GM19455 (cell line): ENCODE results near the gene SATB1.

ENCODE experiments used
- ATAC-seq: cut with Tn5 transposase; IDR thresholded peaks from one replicate; pipeline ENCODE4 v1.9.1; 2021; ENCODE audit not compliant: unreplicated experiment

SATB1 gene

GRCh38 chr3:18402239-18402799 lies 22.8 kb downstream of the SATB1 start:
- ATAC-seq, result no peak

DNA sequence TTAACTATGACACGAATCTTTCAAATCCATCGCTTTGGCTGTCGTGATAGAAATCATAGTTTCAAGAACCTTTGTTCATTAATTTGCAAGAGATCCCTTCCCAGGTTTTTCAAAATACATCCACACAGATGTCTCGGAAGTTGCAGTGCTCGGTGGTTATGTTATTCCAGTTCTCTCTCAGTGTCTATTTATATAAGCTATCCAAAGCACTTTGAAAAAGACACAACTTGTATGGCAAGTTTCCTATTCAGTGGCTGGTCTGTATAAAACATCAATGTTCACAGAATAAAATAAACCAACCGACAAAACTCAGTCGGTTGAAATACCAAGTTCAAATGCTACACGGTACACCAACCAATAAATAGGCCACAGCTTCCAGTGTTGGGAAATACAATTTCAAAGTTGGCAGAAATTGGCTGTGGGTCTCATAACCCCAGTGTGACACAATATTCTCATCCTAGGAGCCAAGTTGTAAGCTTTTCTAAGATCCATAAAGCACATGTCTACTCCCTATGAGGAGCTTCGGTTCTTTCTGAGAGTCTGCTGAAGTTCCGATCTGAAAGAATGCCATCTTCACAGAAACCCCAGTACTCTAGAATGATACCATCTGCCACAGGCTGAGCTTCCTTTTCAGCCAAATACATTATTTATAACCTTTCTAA lies 23.7 kb downstream of the SATB1 start:
- no peak for ATAC-seq

DNA sequence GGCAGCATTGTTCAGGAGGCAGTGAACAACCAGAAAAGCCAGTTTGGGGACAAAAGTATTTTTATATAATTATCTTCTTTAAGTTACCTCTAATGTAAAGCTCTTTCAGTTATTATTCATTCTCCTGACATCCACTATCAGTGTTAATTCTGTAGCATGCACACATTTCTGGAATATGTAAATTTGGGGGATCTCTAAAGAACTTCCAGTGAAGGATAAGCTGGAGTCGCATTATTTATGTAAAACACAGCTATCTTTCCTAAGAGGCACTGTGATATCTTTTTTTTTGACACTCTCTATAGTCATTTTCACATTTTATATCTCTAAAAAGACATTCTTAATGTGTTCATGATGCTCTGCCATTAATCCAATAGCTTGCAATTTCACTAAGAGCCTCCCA lies 26.7 kb downstream of the SATB1 start:
- ATAC-seq, result no peak

- ATAC-seq, result no peak
These were observed 28.7 kb downstream of the SATB1 start for GRCh38 chr3:18396428-18396827.

DNA sequence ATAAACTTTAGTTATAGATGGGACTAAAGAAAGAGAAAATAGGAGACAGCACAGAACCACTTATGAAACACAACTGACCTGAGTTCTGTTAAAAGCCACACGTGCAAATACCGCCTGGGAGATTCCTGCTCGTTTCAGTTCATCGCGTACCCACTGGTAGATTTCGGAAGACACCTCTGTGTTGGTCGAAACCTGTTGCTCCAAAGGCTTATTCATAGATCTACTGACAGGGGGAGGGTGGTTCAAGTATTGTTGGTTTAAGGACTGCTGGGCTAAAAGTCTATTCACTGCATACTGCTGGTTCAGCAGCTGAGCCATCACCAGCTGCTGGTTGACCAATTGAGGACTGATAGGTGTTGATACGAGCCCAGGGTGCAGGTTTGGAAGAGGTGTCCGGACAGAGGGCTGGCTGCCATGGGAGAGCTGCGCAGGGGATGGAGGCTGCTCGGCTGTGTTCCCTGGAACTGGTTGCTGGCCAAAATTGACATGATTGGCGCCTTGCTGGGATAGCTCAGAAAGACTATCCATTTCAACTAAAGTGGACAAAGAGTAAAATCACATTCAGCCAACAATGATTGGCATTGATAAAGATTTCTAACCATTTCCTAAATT lies 30.6 kb downstream of the SATB1 start:
- ATAC-seq, result no peak

GRCh38 chr3:18393906-18394305 lies 31.2 kb downstream of the SATB1 start:
- no peak for ATAC-seq

- no peak for ATAC-seq
These were observed 35.0 kb downstream of the SATB1 start for GRCh38 chr3:18390024-18390660.

- no peak for ATAC-seq
These were observed 35.9 kb downstream of the SATB1 start for GRCh38 chr3:18389108-18389733.

- no peak for ATAC-seq
These were observed 38.8 kb downstream of the SATB1 start for GRCh38 chr3:18386274-18386890.

DNA sequence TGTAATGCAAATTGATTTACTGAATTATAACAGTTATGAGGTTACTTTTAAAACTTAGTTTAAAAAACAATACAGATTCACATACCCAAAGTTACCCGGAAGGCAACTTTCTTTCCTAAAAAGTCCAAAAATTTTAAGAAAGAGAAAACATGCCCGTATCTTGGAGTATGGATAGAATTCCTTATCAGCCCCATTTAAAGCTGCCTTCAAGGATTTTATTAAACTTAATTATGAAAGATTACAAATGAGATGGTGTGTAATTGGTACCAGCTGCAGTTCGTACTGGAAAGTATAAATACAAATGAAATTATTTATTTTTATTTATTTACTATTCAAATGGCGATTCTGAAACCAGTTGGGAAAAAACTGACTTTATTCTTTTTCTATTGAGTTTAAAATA lies 39.4 kb downstream of the SATB1 start:
- no peak for ATAC-seq

GRCh38 chr3:18382760-18383369 lies 42.3 kb downstream of the SATB1 start:
- no peak for ATAC-seq

DNA sequence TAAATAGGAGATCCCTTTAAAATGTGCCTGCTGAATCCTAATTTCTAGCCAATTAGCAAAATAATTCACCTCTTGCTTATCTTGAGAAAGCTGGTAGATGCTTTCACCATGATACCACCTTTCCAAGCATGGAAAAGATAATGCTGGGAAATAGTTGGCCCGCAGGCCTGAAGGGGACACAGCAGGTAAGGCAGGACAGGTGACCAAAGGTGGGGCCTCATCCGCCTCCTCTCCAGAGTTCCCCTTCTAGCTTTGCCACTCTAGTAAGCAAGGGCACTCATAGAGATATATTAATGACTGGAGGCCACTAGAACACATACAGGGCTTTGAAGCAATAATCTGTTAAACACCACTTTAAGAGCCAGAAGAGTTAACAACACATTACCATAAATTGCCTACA lies 45.5 kb downstream of the SATB1 start:
- ATAC-seq, result no peak

DNA sequence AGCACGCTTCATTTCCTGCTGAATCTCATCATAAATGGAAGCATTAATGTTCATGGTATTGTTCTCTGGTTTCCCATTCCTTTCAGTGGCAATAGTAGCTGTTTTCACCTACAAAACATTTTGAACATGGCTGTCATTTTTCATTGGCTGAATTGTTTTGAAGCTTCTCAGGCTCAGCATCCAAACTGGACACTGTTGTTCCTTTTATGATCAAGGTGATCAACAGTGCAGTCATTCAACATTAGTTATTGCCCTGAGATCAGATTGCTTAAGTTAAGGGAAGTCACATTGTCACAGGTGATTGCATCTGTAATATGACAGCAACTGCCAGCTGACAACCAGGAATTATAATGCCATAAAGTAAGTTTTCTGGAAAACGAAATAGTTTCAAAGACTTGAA lies 46.9 kb downstream of the SATB1 start:
- ATAC-seq, result no peak

- no peak for ATAC-seq
These were observed 48.5 kb downstream of the SATB1 start for GRCh38 chr3:18376682-18377081.

DNA sequence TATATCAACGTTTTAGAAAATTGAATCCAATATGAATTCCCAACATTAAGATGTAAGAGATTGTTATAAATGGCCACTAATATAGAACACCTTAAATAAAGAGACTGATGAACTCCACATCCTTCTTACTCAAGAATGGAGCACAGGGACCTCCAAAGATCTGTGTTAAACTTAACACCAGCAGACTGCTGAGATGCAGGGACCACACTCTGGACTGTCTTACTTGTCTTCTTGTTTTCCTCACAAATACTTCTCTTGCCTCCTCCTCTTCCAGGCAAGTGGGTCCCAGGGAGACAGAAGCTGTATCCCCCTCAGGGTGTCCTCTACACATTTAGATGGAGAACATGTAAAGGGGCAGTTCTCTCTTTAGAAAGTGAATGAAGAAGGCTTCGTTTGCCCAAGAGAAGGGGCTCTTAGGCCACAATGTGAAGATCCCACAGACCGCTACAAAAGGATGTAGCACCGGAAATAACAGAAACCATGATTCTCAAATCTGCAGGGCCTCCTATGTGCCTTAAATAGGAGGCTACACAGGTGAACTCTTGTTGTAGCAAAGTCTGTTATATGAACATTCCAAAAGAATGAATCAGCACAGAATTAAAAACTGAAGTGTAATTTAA lies 52.2 kb downstream of the SATB1 start:
- ATAC-seq, result no peak

DNA sequence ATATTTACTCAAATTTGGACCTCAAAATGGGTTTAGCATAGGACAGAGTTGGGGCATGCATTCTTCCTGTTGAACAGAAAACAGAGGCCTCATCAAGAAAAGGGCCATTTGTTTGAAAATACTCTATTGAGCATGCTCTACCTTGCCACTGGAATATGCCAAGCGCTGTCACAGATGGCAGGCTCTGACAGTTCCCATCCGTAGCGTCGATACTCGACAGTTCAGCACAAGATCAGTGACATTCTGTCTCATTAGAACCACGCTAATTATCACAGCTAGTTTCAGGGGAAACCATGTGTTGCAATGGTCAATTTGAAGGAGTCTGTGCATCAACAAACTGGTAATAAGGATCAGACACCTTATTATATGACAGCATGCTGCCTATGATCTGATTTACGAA lies 54.5 kb downstream of the SATB1 start:
- ATAC-seq, result no peak

DNA sequence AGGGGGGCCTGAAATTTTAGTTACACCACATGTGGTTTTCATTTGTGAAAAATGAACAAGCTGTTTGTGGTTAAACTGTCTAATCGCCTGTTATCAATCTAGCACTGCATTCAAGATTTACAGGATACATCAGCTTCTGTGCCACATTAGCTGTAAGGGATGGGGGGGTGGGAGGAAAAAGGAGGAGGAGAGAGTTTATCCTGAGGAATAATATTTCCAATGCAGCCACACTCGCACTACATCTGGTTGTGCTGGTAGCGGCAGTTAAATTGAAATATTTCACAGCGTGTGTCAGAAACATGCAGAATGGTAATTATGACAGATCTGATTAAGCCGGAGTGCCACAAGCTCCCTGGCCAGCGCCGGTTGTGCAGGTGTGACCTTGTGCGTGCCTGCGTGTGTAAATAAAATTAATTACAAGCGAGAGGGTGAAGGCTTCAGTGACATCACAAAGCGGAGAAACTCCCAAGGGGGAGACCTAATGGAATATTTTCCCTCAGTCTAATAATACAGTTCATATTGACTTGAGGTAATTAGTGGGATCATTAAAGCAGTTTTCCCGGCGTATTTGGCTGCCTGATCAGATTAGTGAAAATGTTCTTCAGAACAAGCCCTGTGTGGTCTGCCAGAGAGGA lies 55.5 kb downstream of the SATB1 start:
- ATAC-seq, result no peak

- no peak for ATAC-seq
These were observed 58.9 kb downstream of the SATB1 start for GRCh38 chr3:18366258-18366657.

GRCh38 chr3:18363338-18363737 lies 61.8 kb downstream of the SATB1 start:
- no peak for ATAC-seq

DNA sequence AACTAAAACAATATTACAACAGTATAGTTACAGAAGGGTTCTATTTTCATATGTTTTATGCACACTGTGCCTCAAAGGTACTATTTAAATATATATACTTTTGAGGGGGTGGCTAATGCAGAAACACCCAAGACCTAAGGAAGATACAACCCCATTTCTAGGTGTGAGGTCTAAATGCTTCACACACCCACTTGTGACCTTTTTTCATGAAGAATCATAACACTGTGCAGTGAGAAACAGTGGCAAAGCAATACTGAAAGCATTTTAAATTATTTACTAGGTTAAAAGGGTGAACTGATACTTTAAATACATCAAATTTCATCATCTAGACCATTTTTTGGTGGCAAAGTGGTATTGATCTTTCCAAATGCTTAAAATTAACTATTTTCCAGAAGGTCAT lies 67.4 kb downstream of the SATB1 start:
- no peak for ATAC-seq
